Measurements from ENCODE around the gene PET100.
A peak's percentile ranks its signal among the peaks of the same experiment; 100 is the strongest.

PET100 gene, protein sequence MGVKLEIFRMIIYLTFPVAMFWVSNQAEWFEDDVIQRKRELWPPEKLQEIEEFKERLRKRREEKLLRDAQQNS

DNA sequence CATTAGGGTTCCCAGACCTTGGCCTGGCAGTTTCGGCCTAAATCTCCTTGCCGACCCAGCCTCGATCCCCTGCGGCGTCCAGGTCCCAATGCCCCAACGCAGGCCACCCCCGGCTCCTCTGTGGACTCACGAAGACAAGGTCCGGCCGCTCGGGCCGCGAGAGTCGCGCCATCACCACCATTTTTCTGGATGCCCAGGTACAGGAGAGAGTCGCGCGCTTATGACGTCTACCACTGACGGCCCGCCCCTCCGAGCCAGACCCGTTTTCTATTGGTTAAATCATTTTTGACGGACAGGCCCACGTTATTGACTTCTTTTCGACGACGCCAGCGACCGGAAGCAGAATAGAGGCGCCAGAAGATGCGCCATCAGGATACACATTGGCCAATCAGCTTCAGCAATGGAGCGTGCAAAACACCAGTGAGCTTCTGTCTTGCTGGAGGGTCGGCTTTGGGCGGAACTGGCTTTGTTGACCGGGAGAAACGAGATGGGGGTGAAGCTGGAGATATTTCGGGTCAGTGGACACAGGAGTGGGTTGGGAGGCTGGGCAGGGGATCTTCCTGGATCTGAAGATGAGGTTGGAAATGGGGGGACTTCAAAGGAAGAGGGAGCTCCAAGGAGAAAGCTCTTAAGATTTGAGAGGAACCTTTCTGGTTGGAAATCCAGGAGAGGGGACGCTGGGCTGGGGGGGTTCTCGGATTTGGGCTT is at the start of gene PET100, which contains the start of gene XAB2:
Gene PET100, plus strand, starts transcription at position 447 of the 708 bp plus-strand sequence. Its CDS starts 41 bp downstream, at position 488.
Gene XAB2, minus strand, starts transcription at position 199 of the 708 bp plus-strand sequence. Its CDS starts 18 bp downstream, at position 181.
- H3K27me3 ChIP-seq (ENCODE audit: control insufficient read depth, insufficient read depth, low read length) = peaks cover 4% of the 10 kb centered on the region
- H3K9me3 ChIP-seq (ENCODE audit: control insufficient read depth, low read depth, low read length) = no peaks in the 10 kb centered on the region
- peak within 1 kb of the TSS; percentile 90 for H3K4me3 ChIP-seq (ENCODE audit: low read length)
- H3K4me1 ChIP-seq (ENCODE audit: control insufficient read depth, low read depth, low read length) = peaks cover 4% of the 10 kb centered on the region
- peak within 1 kb of the TSS; percentile 84 for H3K27ac ChIP-seq (ENCODE audit: low read length)
- H3K36me3 ChIP-seq (ENCODE audit: control insufficient read depth, low read depth, low read length) = peaks cover 5% of the 10 kb centered on the region
- peak within 1 kb of the TSS; percentile 97 for H3K9ac ChIP-seq (ENCODE audit: low read length)

DNA sequence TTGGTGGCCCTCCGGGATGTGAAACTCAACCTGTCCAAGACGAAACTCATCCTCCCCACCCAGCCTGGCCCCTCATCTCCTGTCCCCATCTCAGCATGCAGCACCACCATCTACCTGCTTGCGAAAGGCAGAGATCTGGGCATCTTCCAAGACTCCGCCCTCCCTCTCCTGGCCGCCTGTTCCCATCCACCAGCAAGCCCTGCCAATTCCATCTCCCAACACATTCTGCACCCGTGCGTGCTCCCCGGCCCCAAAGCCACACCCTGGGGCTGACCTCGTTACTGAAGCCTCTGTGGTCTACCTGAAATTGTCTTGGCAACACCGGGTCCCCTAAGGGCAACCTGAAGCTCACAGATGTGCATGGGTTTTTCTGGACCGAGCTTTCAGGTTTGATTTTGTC is 47.1 kb upstream of the PET100 start:
- Histone ChIP-seq H3K9me3 (ENCODE audit: control insufficient read depth, low read depth, low read length) (no peaks in the 10 kb centered on the region), H3K9ac (ENCODE audit: low read length) (no peak overlapping the region), H3K4me3 (ENCODE audit: low read length) (no peak overlapping the region), H3K27ac (ENCODE audit: low read length) (no peak overlapping the region), H3K27me3 (ENCODE audit: control insufficient read depth, insufficient read depth, low read length) (no peaks in the 10 kb centered on the region), H3K36me3 (ENCODE audit: control insufficient read depth, low read depth, low read length) (no peaks in the 10 kb centered on the region), H3K4me1 (ENCODE audit: control insufficient read depth, low read depth, low read length) (no peaks in the 10 kb centered on the region)

DNA sequence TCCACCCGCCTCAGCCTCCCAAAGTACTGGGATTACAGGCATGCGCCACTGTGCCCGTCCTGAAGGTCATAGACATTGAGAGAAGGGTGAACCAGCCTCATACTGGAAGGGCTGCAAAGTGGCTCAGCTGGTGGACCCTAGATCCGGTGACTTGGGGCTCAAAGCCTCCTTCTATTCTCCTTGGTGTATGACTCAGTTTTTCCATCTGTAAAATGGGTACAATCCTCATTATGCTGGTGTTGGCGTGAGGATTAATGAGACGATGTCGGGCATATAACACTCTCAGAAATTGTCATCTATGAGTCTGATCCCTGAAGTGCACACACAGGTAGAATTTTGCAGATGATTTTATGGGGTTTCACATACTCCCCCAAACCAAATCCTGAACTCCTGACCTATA is 39.8 kb upstream of the PET100 start:
- Histone ChIP-seq H3K9ac (ENCODE audit: low read length) (no peak overlapping the region), H3K9me3 (ENCODE audit: control insufficient read depth, low read depth, low read length) (no peaks in the 10 kb centered on the region), H3K27me3 (ENCODE audit: control insufficient read depth, insufficient read depth, low read length) (peaks cover 7% of the 10 kb centered on the region), H3K36me3 (ENCODE audit: control insufficient read depth, low read depth, low read length) (no peaks in the 10 kb centered on the region), H3K4me1 (ENCODE audit: control insufficient read depth, low read depth, low read length) (no peaks in the 10 kb centered on the region), H3K4me3 (ENCODE audit: low read length) (no peak overlapping the region), H3K27ac (ENCODE audit: low read length) (no peak overlapping the region)

DNA sequence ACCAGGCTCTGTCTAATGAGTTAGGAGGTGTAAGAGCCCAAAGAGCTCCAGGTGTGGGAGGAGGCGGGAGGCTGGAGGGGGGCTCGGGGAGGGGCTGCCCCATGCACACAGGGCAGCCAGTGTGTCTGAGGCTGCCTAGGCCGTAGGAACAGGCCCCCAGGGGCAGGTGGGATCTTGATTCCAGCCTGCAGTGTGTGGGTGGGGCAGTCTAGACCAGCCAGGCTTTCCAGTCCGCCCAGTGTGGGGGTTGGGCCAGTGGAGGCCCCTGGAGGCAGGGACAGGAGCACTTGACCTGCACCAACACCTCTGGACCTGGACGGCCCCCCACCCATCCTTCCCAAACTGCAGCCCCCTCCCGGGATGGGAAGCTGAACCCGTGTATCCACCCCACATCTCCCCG is 39.3 kb upstream of the PET100 start:
- no peak overlapping the region for H3K4me3 ChIP-seq (ENCODE audit: low read length)
- H3K27ac ChIP-seq (ENCODE audit: low read length) = no peak overlapping the region
- no peak overlapping the region for H3K9ac ChIP-seq (ENCODE audit: low read length)
- H3K9me3 ChIP-seq (ENCODE audit: control insufficient read depth, low read depth, low read length) = no peaks in the 10 kb centered on the region
- no peaks in the 10 kb centered on the region for H3K4me1 ChIP-seq (ENCODE audit: control insufficient read depth, low read depth, low read length)
- H3K36me3 ChIP-seq (ENCODE audit: control insufficient read depth, low read depth, low read length) = no peaks in the 10 kb centered on the region
- H3K27me3 ChIP-seq (ENCODE audit: control insufficient read depth, insufficient read depth, low read length) = peaks cover 11% of the 10 kb centered on the region

DNA sequence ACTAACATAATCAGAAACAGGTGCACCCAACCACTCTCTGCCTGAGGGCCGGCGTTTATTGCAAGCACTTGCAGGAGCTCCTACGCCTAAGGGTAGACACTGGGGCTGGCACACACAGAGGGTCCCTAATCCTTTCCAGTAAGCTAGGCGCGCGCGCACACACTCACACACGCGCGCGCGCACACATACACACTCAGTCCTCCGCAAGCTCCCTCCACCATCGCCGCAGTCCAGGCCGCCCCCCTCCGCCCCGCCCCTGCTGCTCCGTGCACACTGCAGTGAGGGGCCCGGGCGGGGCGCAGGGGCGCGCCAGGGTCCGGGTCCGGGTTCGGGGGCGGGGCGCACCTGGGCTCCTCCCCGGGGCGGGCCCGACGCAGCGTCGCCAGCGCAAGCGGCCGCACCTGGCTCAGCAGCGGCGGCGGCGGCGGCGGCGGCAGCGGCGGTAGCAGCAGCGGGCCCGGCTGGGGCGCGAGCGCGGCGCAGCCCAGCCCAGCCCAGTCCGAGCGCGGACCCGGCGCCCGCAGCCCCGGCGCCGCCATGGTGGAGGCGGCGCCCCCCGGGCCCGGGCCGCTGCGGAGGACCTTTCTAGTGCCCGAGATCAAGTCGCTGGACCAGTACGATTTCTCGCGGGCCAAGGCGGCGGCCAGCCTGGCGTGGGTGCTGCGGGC is 34.0 kb upstream of the PET100 start, which contains the start of gene CAMSAP3:
Gene CAMSAP3, plus strand, starts transcription at position 398 of the 668 bp plus-strand sequence. Its CDS starts 140 bp downstream, at position 538.
- Histone ChIP-seq H3K27ac (ENCODE audit: low read length) (no peak within 1 kb of the TSS), H3K27me3 (ENCODE audit: control insufficient read depth, insufficient read depth, low read length) (peaks cover 24% of the 10 kb centered on the region), H3K9me3 (ENCODE audit: control insufficient read depth, low read depth, low read length) (no peaks in the 10 kb centered on the region), H3K36me3 (ENCODE audit: control insufficient read depth, low read depth, low read length) (no peaks in the 10 kb centered on the region), H3K4me1 (ENCODE audit: control insufficient read depth, low read depth, low read length) (peaks cover 4% of the 10 kb centered on the region), H3K9ac (ENCODE audit: low read length) (peak within 1 kb of the TSS; percentile 28), H3K4me3 (ENCODE audit: low read length) (peak within 1 kb of the TSS; percentile 64)

DNA sequence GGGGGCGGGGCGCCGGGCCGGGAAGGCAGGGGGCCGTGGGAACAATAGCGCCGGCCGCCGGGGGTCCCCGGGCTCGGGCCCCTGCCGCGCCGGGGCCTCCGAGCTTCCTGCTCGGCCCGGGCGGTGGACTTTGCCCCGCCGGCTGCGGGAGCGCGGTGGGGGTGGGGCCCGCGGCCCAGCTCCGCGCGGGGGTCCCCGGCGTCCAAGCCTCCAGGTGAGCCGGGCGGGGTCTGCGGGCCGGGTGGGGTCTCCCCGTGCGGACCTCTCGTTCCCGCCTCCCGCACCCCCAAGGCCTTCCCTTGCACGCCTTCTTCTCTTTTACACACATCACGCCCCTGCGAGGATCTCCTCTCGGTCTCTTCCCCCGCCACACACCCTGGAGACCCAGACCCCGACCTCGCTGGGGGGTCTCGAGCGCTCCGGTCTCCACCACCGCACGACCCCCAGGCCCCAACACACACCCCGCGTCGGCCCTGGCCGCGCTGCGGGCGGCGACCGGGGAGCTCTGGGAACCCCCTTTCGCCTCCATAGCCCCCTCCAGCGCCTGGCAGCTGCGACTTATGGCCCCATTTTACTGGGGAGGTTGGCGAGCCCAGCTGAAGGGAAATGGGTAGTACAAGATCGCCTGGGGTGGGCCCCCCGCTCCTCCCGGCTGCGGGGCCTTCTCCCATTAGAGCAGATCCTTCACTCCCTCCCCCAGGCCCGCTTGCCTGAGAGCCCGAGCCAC is 33.2 kb upstream of the PET100 start:
- H3K9me3 ChIP-seq (ENCODE audit: control insufficient read depth, low read depth, low read length) = no peaks in the 10 kb centered on the region
- peak overlapping the region; percentile 28 for H3K9ac ChIP-seq (ENCODE audit: low read length)
- peaks cover 4% of the 10 kb centered on the region for H3K4me1 ChIP-seq (ENCODE audit: control insufficient read depth, low read depth, low read length)
- no peaks in the 10 kb centered on the region for H3K36me3 ChIP-seq (ENCODE audit: control insufficient read depth, low read depth, low read length)
- no peak overlapping the region for H3K27ac ChIP-seq (ENCODE audit: low read length)
- peak overlapping the region; percentile 64 for H3K4me3 ChIP-seq (ENCODE audit: low read length)
- H3K27me3 ChIP-seq (ENCODE audit: control insufficient read depth, insufficient read depth, low read length) = peaks cover 24% of the 10 kb centered on the region

DNA sequence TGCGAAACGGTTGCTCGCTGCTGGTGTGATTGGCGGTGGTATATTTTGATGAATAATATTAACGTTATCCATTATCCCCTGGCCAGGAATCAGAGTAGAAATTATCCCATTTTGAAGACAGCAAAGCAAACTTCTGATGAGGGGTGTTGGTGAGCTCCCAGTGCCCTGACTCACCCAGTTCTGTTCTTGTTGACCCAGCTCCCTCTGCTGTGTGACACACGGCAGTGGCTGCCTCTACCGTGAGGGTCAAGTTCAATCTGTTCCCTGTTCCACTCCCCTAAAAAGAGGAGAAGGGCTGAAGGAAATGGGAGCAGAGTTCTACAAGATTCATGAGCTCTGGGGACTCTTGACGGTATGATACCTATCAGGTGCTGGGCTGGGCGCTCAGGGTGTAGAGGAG is 31.9 kb upstream of the PET100 start:
- no peak overlapping the region for H3K9ac ChIP-seq (ENCODE audit: low read length)
- no peak overlapping the region for H3K27ac ChIP-seq (ENCODE audit: low read length)
- peaks cover 24% of the 10 kb centered on the region for H3K27me3 ChIP-seq (ENCODE audit: control insufficient read depth, insufficient read depth, low read length)
- H3K36me3 ChIP-seq (ENCODE audit: control insufficient read depth, low read depth, low read length) = no peaks in the 10 kb centered on the region
- H3K9me3 ChIP-seq (ENCODE audit: control insufficient read depth, low read depth, low read length) = no peaks in the 10 kb centered on the region
- H3K4me3 ChIP-seq (ENCODE audit: low read length) = no peak overlapping the region
- H3K4me1 ChIP-seq (ENCODE audit: control insufficient read depth, low read depth, low read length) = peaks cover 4% of the 10 kb centered on the region

DNA sequence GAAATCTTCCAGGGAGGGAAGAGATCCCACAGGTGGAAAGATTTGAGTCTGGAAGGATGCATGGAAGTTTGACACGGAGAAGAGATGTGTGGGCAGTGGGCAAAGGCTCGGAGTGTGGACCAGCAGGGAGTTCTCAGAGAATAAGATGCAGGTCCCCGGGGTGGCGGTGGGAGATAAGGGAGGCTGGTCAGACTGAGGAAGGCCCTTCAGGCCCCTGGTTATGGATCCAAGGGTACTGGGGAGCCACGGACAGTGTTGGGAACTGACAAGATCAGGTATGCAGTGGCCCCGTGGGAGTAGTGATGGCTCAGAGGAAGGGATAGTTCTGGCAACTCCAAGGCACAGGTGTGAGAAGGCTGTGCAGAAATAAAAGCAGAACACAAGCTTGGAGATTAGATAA is 31.4 kb upstream of the PET100 start:
- Histone ChIP-seq H3K9ac (ENCODE audit: low read length) (no peak overlapping the region), H3K4me1 (ENCODE audit: control insufficient read depth, low read depth, low read length) (peaks cover 4% of the 10 kb centered on the region), H3K27me3 (ENCODE audit: control insufficient read depth, insufficient read depth, low read length) (peaks cover 24% of the 10 kb centered on the region), H3K27ac (ENCODE audit: low read length) (no peak overlapping the region), H3K4me3 (ENCODE audit: low read length) (no peak overlapping the region), H3K9me3 (ENCODE audit: control insufficient read depth, low read depth, low read length) (no peaks in the 10 kb centered on the region), H3K36me3 (ENCODE audit: control insufficient read depth, low read depth, low read length) (no peaks in the 10 kb centered on the region)

DNA sequence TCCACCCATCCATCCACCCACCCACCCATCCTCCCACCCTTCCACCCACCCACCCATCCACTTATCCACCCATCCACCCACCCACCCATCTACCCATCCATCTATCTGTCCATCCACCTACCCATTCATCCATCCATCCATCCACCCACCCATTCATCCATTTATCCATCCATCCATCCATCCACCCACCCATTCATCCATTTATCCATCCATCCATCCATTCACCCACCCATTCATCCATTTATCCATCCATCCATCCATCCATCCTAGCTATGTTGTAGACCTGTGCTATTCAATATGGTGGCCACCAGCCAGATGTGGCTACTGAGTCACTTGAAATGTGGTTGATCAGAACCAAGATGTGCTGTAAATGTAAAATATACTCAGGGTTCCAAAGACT is 28.9 kb upstream of the PET100 start:
- H3K4me3 ChIP-seq (ENCODE audit: low read length) = no peak overlapping the region
- H3K27me3 ChIP-seq (ENCODE audit: control insufficient read depth, insufficient read depth, low read length) = peaks cover 12% of the 10 kb centered on the region
- H3K4me1 ChIP-seq (ENCODE audit: control insufficient read depth, low read depth, low read length) = peaks cover 4% of the 10 kb centered on the region
- no peaks in the 10 kb centered on the region for H3K36me3 ChIP-seq (ENCODE audit: control insufficient read depth, low read depth, low read length)
- no peak overlapping the region for H3K9ac ChIP-seq (ENCODE audit: low read length)
- H3K27ac ChIP-seq (ENCODE audit: low read length) = no peak overlapping the region
- no peaks in the 10 kb centered on the region for H3K9me3 ChIP-seq (ENCODE audit: control insufficient read depth, low read depth, low read length)

DNA sequence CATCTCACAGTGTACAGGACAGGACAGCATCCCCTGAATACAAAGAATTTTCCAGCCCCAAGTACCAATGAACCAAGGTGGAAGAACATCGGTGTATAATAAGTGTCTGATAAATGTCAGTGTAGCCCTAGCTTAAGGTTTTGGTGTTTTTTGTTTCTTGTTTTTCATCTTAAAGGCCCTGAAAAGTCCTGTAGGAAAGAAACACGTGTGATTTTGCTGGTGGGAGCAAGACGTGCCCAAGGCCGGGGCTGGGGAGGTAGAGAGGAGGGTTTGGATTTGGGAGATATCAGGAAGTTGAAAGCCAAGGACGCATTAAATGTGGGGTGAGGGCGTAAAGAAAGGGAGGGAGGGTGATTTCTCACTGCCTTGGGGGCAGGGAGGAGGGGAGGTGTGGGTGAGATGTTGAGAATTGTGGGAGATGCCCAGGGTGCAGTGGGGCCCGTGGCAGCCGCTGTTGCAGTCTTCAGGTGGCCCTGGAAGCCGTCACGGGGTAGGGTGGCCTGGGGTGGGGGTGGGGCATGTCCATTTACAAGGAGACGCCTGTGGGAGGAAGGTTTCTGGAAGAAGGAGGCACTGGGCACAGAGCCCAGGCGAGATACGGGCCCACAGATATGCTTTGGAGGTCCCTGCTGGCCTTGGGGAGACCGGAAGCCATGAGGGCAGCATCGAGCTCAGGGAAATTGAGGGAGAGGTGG is 27.2 kb upstream of the PET100 start:
- Histone ChIP-seq H3K4me3 (ENCODE audit: low read length) (no peak overlapping the region), H3K36me3 (ENCODE audit: control insufficient read depth, low read depth, low read length) (no peaks in the 10 kb centered on the region), H3K27me3 (ENCODE audit: control insufficient read depth, insufficient read depth, low read length) (peaks cover 2% of the 10 kb centered on the region), H3K27ac (ENCODE audit: low read length) (no peak overlapping the region), H3K9me3 (ENCODE audit: control insufficient read depth, low read depth, low read length) (no peaks in the 10 kb centered on the region), H3K9ac (ENCODE audit: low read length) (no peak overlapping the region), H3K4me1 (ENCODE audit: control insufficient read depth, low read depth, low read length) (no peaks in the 10 kb centered on the region)

DNA sequence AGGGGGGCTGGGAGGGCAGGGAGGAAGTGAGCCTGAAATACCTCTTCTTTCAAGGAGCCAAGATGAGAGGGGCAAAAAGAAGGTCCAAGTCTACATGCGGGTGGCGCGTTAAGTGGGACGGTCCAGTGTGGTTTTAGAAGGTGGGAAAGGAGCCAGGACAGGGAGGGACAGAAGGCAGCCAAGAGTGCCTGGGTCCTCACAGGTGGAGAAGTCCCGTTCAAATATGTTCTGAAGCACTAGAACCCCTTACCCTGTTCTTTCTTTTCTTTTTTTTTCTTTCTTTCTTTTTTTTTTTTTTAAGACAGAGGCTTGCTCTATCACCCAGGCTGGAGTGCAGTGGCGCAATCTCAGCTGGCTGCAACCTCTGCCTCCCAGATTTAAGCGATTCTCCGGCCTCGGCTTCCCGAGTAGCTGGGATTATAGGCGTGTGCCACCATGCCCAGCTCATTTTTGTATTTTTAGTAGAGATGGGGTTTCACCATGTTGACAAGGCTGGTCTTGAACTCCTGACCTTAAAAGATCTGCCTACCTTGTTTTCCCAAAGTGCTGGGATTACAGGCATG is 26.6 kb upstream of the PET100 start:
- no peak overlapping the region for H3K9ac ChIP-seq (ENCODE audit: low read length)
- no peak overlapping the region for H3K4me3 ChIP-seq (ENCODE audit: low read length)
- H3K27me3 ChIP-seq (ENCODE audit: control insufficient read depth, insufficient read depth, low read length) = no peaks in the 10 kb centered on the region
- no peaks in the 10 kb centered on the region for H3K9me3 ChIP-seq (ENCODE audit: control insufficient read depth, low read depth, low read length)
- H3K36me3 ChIP-seq (ENCODE audit: control insufficient read depth, low read depth, low read length) = peaks cover under 1% of the 10 kb centered on the region
- no peaks in the 10 kb centered on the region for H3K4me1 ChIP-seq (ENCODE audit: control insufficient read depth, low read depth, low read length)
- H3K27ac ChIP-seq (ENCODE audit: low read length) = no peak overlapping the region

All from iPS-18a (cell line).